ENCODE measurements around the gene TNNI3K.

Gene TNNI3K

GRCh38 chr1:74471470-74471869, 236.3 kb downstream of the TNNI3K start:
- H4K20me1 ChIP-seq (ENCODE audit: insufficient read depth, low read length) = no peaks in the 10 kb centered on the region
- no peaks in the 10 kb centered on the region for H3F3A ChIP-seq (ENCODE audit: insufficient read depth, low read length)
- no peaks in the 10 kb centered on the region for H3K4me1 ChIP-seq (ENCODE audit: insufficient read depth, low read length, severe bottlenecking)
- H3K4me2 ChIP-seq (ENCODE audit: low read length) = no peak overlapping the region
- H3K9me2 ChIP-seq (ENCODE audit: low read depth, low read length) = no peaks in the 10 kb centered on the region
- no peak overlapping the region for H3K4me3 ChIP-seq (ENCODE audit: low read depth, low read length, poor library complexity, severe bottlenecking)
- no peak overlapping the region for H3K9ac ChIP-seq (ENCODE audit: low read length)
- no peak for TF ChIP-seq EZH2 (IDR thresholded peaks at IDR 0.05; ENCODE audit: borderline replicate concordance, low read length)
- TF ChIP-seq CTCF (IDR thresholded peaks at IDR 0.05; ENCODE audit: low read length) = no peak
- H3K36me3 ChIP-seq (ENCODE audit: insufficient read depth, low read length) = no peaks in the 10 kb centered on the region
- H3K9me3 ChIP-seq (ENCODE audit: low read length) = no peaks in the 10 kb centered on the region
- H3K27me3 ChIP-seq (ENCODE audit: insufficient read depth, low read length) = no peaks in the 10 kb centered on the region
- H3K79me2 ChIP-seq (ENCODE audit: insufficient read depth, low read length) = no peaks in the 10 kb centered on the region
- no peak overlapping the region for H3K27ac ChIP-seq (ENCODE audit: low read depth, low read length, poor library complexity, severe bottlenecking)
- H2AFZ ChIP-seq (ENCODE audit: low read length) = no peak overlapping the region

- H3K4me1 ChIP-seq (ENCODE audit: insufficient read depth, low read length, severe bottlenecking) = no peaks in the 10 kb centered on the region
- H3K4me2 ChIP-seq (ENCODE audit: low read length) = no peak overlapping the region
These were observed 239.4 kb downstream of the TNNI3K start for GRCh38 chr1:74474585-74474984.

GRCh38 chr1:74478979-74479378, 243.8 kb downstream of the TNNI3K start:
- Histone ChIP-seq H3K27me3 (ENCODE audit: insufficient read depth, low read length) (no peaks in the 10 kb centered on the region), H3K9me3 (ENCODE audit: low read length) (no peaks in the 10 kb centered on the region), H3K4me2 (ENCODE audit: low read length) (no peak overlapping the region), H3K4me3 (ENCODE audit: low read depth, low read length, poor library complexity, severe bottlenecking) (no peak overlapping the region), H3K9me2 (ENCODE audit: low read depth, low read length) (no peaks in the 10 kb centered on the region), H3K4me1 (ENCODE audit: insufficient read depth, low read length, severe bottlenecking) (no peaks in the 10 kb centered on the region), H3K27ac (ENCODE audit: low read depth, low read length, poor library complexity, severe bottlenecking) (no peak overlapping the region), H2AFZ (ENCODE audit: low read length) (no peak overlapping the region), H3K79me2 (ENCODE audit: insufficient read depth, low read length) (no peaks in the 10 kb centered on the region), H3K36me3 (ENCODE audit: insufficient read depth, low read length) (no peaks in the 10 kb centered on the region), H3K9ac (ENCODE audit: low read length) (no peak overlapping the region), H4K20me1 (ENCODE audit: insufficient read depth, low read length) (no peaks in the 10 kb centered on the region), H3F3A (ENCODE audit: insufficient read depth, low read length) (no peaks in the 10 kb centered on the region)
- TF ChIP-seq CTCF (IDR thresholded peaks at IDR 0.05; ENCODE audit: low read length) (no peak), EZH2 (IDR thresholded peaks at IDR 0.05; ENCODE audit: borderline replicate concordance, low read length) (no peak)

More at GRCh38 chr1:74474585-74474984, 239.4 kb downstream of the TNNI3K start:
- H3K27ac ChIP-seq (ENCODE audit: low read depth, low read length, poor library complexity, severe bottlenecking) = no peak overlapping the region
- H3K36me3 ChIP-seq (ENCODE audit: insufficient read depth, low read length) = no peaks in the 10 kb centered on the region
- H3K4me3 ChIP-seq (ENCODE audit: low read depth, low read length, poor library complexity, severe bottlenecking) = no peak overlapping the region
- H3K9ac ChIP-seq (ENCODE audit: low read length) = no peak overlapping the region
- no peaks in the 10 kb centered on the region for H3F3A ChIP-seq (ENCODE audit: insufficient read depth, low read length)
- no peak for TF ChIP-seq EZH2 (IDR thresholded peaks at IDR 0.05; ENCODE audit: borderline replicate concordance, low read length)
- TF ChIP-seq CTCF (IDR thresholded peaks at IDR 0.05; ENCODE audit: low read length) = no peak
- H3K27me3 ChIP-seq (ENCODE audit: insufficient read depth, low read length) = no peaks in the 10 kb centered on the region
- no peaks in the 10 kb centered on the region for H3K9me2 ChIP-seq (ENCODE audit: low read depth, low read length)
- H3K9me3 ChIP-seq (ENCODE audit: low read length) = no peaks in the 10 kb centered on the region
- H3K79me2 ChIP-seq (ENCODE audit: insufficient read depth, low read length) = no peaks in the 10 kb centered on the region
- H2AFZ ChIP-seq (ENCODE audit: low read length) = no peak overlapping the region
- H4K20me1 ChIP-seq (ENCODE audit: insufficient read depth, low read length) = no peaks in the 10 kb centered on the region

Measured in OCI-LY1 (cell line).